Stimulated activated naive CD8-positive, alpha-beta T cell treated with anti-CD3 and anti-CD28 coated beads, Interleukin-15, amount 100 ng/mL, for 72 hours (primary cell): ENCODE measurements around the gene CDHR2.

ENCODE experiments used
- ATAC-seq: fragments of 150-1000 bp; cut with Tn5 transposase; 2 replicates; pipeline ENCODE4 v1.10.0; 2021; ENCODE audit warnings: mild to moderate bottlenecking, moderate library complexity
- DNase-seq, 2 donors: peaks; one replicate each; pipeline ENCODE4 v3.0.0; 2021 to 2022
- H3K27ac Mint-ChIP-seq, 2 donors: one replicate each; pipeline ENCODE4 v1.8.0; 2022; ENCODE audit warnings: mild to moderate bottlenecking in 2 of 2, mixed read lengths in 2 of 2, moderate library complexity in 2 of 2
- H3K27me3 Mint-ChIP-seq: one replicate; pipeline ENCODE4 v1.8.0; 2022; ENCODE audit warnings: mixed read lengths
- H3K4me1 Mint-ChIP-seq: one replicate; pipeline ENCODE4 v1.8.0; 2022; ENCODE audit warnings: mild to moderate bottlenecking, mixed read lengths
- H3K4me3 Mint-ChIP-seq, 2 donors: one replicate each; pipeline ENCODE4 v1.8.0; 2022; ENCODE audit warnings: mild to moderate bottlenecking in 2 of 2, mixed read lengths in 2 of 2, moderate library complexity in 1 of 2
- H3K9me3 Mint-ChIP-seq, 2 donors: one replicate each; pipeline ENCODE4 v1.8.0; 2022; ENCODE audit warnings: mixed read lengths in 2 of 2

CDHR2 gene

GRCh38 chr5:176633598-176633997 is 84.5 kb downstream of the CDHR2 start:
- Mint-ChIP-seq H3K27ac (no peak overlapping the region), H3K4me3 (no peak overlapping the region), H3K4me1 (peaks cover 31% of the 10 kb centered on the region), H3K27me3 (peaks cover 91% of the 10 kb centered on the region), H3K9me3 (no peaks in the 10 kb centered on the region)
- DNase-seq (no peak), ATAC-seq (no peak)

GRCh38 chr5:176636426-176636825 is 87.3 kb downstream of the CDHR2 start:
- Mint-ChIP-seq H3K9me3 (no peaks in the 10 kb centered on the region), H3K27ac (no peak overlapping the region), H3K4me1 (peaks cover 19% of the 10 kb centered on the region), H3K27me3 (peaks cover 66% of the 10 kb centered on the region), H3K4me3 (no peak overlapping the region)
- ATAC-seq (no peak), DNase-seq (no peak)

DNA sequence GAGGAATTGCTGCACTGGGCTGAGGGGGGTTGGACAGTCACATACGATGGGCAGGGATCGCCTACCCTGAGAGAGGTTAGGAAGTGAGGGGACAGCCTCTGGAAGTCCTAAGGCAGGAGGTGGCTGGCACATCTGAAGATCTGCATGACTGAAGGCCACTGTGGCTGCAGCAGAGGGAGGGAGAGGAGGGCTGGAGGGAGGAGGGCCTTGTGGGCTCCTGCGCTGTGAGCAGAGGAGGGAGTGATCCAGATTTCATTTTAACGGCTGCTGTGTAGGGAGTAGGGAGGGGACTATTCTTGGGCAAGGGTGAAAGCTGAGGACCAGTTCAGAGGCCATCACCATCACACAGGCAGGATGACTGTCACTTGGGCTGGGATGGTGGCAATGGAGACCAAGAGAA is 88.4 kb downstream of the CDHR2 start:
- Mint-ChIP-seq H3K4me1 (peaks cover 19% of the 10 kb centered on the region), H3K27me3 (peaks cover 54% of the 10 kb centered on the region), H3K4me3 (no peak overlapping the region), H3K9me3 (no peaks in the 10 kb centered on the region), H3K27ac (no peak overlapping the region)
- DNase-seq (no peak), ATAC-seq (no peak)

DNA sequence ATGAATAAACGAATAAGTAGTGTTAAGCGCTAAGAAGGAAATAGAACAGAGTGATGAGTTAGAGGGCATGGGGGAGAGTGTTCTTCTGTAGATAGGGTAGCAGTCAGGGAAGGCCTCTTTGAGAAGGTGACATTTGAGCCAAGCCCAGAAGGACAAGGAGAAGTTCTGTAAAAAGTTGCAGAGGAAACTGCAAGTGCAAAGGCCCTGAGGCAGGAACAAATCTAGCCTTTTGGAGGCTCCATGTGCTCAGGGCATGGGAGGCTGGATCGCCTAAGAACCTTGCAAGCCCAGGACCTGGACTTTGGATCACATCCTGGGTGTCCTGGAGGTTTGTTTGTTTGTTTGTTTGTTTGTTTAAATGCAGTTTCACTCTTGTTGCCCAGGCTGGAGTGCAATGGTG is 89.3 kb downstream of the CDHR2 start:
- Mint-ChIP-seq H3K9me3 (no peaks in the 10 kb centered on the region), H3K27me3 (peaks cover 45% of the 10 kb centered on the region), H3K4me3 (no peak overlapping the region), H3K4me1 (peaks cover 19% of the 10 kb centered on the region), H3K27ac (no peak overlapping the region)
- DNase-seq = no peak
- ATAC-seq = no peak

DNA sequence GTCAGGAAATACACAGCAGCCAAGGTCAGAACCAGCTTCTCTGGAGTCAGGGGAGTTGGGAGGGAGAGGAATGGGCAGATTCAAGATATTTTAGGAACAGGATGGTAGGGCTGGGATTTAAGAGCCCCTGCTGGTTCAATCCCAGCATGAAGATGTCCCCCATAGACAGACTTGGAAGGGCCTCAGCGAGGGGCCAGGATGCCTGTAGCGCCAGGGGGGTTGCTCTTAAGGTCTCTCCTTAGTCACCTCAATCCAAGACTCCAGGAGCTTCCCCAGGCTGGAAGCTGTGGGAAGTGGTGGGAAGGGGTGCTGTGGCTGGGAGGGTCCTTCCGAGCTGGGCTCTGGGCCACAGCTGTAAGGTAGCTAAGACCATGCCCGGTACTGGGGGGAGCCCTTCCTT is 90.1 kb downstream of the CDHR2 start:
- ATAC-seq = no peak
- Mint-ChIP-seq H3K27ac (no peak overlapping the region), H3K4me3 (no peak overlapping the region), H3K9me3 (no peaks in the 10 kb centered on the region), H3K27me3 (peaks cover 38% of the 10 kb centered on the region), H3K4me1 (peaks cover 11% of the 10 kb centered on the region)
- DNase-seq = no peak

DNA sequence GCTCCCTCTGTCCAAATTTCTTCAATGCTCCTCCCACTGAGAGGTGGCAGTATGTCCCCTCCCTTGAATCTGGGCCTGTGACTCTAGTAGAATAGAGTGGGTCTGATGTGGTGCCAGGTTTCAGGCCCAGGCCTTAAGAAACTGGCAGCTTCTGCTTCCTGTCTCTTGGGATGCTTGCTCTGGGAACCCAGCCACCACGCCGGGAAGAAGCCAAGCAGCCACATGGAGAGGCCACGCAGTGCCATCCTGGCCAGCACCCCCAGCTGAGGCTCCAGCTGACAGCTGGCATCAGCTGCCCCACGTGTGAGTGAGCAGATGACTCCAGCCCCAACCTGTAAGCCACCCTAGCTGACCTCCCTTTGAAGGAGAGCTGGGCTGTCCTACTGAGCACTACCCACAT is 90.8 kb downstream of the CDHR2 start:
- peaks cover 11% of the 10 kb centered on the region for H3K4me1 Mint-ChIP-seq
- H3K4me3 Mint-ChIP-seq = no peak overlapping the region
- ATAC-seq = no peak
- H3K27ac Mint-ChIP-seq = no peak overlapping the region
- H3K9me3 Mint-ChIP-seq = no peaks in the 10 kb centered on the region
- peaks cover 30% of the 10 kb centered on the region for H3K27me3 Mint-ChIP-seq
- DNase-seq = no peak

- no peaks in the 10 kb centered on the region for H3K9me3 Mint-ChIP-seq
- H3K27me3 Mint-ChIP-seq = peaks cover 24% of the 10 kb centered on the region
- H3K4me3 Mint-ChIP-seq = no peak overlapping the region
- no peak overlapping the region for H3K27ac Mint-ChIP-seq
- DNase-seq = no peak
- ATAC-seq = no peak
- H3K4me1 Mint-ChIP-seq = peaks cover 11% of the 10 kb centered on the region
These were observed 91.5 kb downstream of the CDHR2 start for GRCh38 chr5:176640616-176641015.

DNA sequence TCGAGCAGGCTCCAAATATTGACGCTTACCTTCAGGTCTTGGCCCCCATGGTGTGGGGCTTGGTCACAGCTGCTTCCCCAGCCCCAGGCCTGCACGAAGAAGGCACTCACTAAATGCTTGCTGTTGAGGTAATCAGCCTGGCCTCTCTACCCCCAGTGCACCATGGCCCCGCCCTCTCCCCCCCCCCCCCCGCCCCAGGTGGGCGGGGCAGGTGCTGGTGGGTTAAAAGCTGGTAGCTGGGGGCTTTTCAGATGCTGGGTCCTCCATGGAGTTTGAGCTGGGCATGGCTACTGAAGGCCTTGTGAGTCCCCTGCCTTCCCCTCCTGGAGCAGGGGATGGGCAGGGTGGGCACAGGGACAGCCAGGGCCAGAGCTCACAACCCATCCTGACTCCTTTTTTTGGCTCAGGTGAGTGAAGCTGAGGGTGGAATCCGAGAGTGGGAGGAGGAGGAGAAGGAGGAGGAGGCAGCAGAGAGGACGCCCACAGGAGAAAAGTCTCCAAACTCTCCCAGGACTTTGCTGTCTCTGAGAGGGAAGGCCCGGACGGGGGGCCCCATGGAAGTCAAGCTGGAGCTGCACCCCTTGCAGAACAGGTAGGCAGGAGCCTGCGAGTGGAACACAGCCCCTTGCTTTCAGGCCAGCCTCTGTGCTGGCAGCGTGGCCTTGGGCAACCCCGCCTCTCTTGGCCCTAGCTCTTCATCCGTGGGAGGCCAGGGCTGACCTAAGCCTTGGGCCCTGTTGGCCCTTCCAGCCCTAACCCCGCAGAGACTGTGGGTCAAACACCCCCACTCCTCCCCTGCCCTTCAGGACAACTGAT is 93.7 kb downstream of the CDHR2 start:
- H3K9me3 Mint-ChIP-seq = no peaks in the 10 kb centered on the region
- peaks cover 29% of the 10 kb centered on the region for H3K4me1 Mint-ChIP-seq
- ATAC-seq = no peak

GRCh38 chr5:176643491-176644219 is 94.5 kb downstream of the CDHR2 start:
- no peaks in the 10 kb centered on the region for H3K9me3 Mint-ChIP-seq
- H3K4me3 Mint-ChIP-seq = no peak overlapping the region
- H3K27ac Mint-ChIP-seq = no peak overlapping the region
- H3K27me3 Mint-ChIP-seq = no peaks in the 10 kb centered on the region
- no peak for DNase-seq
- no peak for ATAC-seq
- H3K4me1 Mint-ChIP-seq = peaks cover 37% of the 10 kb centered on the region

More for the DNA sequence above, 93.7 kb downstream of the CDHR2 start:
- DNase-seq = no peak
- peaks cover 5% of the 10 kb centered on the region for H3K27me3 Mint-ChIP-seq
- no peak overlapping the region for H3K4me3 Mint-ChIP-seq
- no peak overlapping the region for H3K27ac Mint-ChIP-seq

- Mint-ChIP-seq H3K9me3 (no peaks in the 10 kb centered on the region), H3K27me3 (no peaks in the 10 kb centered on the region), H3K4me1 (peaks cover 43% of the 10 kb centered on the region), H3K27ac (no peak overlapping the region), H3K4me3 (no peak overlapping the region)
- ATAC-seq = no peak
- no peak for DNase-seq
These were observed 95.2 kb downstream of the CDHR2 start for GRCh38 chr5:176644294-176644693.

GRCh38 chr5:176644878-176645670 is 95.9 kb downstream of the CDHR2 start:
- Mint-ChIP-seq H3K4me1 (peaks cover 48% of the 10 kb centered on the region), H3K4me3 (peak overlapping the region in 1 of 2 donors; percentile 14), H3K27ac (peak overlapping the region in 1 of 2 donors; percentile 20), H3K9me3 (no peaks in the 10 kb centered on the region), H3K27me3 (no peaks in the 10 kb centered on the region)
- DNase-seq = no peak
- no peak for ATAC-seq
